OCI-LY1 (cell line): ENCODE measurements around the gene TNFAIP8L2.

Source experiments
- EZH2 ChIP-seq: fragments of 200-600 bp; sonication (generic), shearing (Covaris generic); IDR thresholded peaks from 2 replicates; pipeline ENCODE4 v1.8.0; 2017; ENCODE audit warnings: borderline replicate concordance, mixed run types, mild to moderate bottlenecking, antibody characterized with exemption, low read length, moderate library complexity, mixed read lengths
- TF ChIP-seq, protein P1 (sequence below): fragments of 200-600 bp; sonication (generic), shearing (Covaris generic); IDR thresholded peaks from 2 replicates; pipeline ENCODE4 v1.5.1; 2017; ENCODE audit warnings: mild to moderate bottlenecking, antibody characterized with exemption, low read length, moderate library complexity, mixed read lengths

DNA sequence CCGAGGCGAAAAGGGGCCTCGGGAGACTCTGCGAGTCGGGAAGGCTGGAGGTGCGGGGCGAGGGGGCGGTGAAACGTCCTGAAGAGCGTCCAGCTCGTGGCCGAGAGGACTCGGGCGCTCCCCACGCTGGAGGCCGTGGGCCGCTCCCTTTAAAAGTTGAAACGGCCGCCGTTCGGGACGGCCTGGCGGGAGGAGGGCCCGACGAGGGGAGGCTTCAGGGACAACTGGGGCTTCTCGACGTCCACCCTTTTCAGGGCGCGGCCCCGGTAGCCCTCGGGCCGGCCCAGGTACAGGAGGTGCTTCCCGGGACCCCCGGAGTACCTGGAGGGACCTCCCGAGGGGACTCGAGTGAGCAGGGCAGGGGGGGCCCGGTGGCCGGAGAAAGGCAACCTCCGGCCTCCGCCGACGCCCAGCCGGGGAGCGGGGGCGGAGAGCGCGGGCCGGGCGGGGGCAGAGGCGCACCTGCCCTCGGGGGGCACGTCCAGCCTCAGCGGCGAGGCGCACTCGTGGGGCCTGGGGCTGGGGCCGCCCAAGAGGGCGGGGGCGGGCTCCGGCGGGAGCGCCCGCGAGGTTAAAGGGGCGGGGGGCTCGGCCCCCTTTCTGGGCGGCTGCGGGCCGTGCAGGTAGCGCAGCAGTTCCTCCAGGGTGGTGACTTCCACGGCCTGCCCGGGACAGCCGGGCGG lies 24.0 kb upstream of the TNFAIP8L2 start:
- TF ChIP-seq, protein P1, sequence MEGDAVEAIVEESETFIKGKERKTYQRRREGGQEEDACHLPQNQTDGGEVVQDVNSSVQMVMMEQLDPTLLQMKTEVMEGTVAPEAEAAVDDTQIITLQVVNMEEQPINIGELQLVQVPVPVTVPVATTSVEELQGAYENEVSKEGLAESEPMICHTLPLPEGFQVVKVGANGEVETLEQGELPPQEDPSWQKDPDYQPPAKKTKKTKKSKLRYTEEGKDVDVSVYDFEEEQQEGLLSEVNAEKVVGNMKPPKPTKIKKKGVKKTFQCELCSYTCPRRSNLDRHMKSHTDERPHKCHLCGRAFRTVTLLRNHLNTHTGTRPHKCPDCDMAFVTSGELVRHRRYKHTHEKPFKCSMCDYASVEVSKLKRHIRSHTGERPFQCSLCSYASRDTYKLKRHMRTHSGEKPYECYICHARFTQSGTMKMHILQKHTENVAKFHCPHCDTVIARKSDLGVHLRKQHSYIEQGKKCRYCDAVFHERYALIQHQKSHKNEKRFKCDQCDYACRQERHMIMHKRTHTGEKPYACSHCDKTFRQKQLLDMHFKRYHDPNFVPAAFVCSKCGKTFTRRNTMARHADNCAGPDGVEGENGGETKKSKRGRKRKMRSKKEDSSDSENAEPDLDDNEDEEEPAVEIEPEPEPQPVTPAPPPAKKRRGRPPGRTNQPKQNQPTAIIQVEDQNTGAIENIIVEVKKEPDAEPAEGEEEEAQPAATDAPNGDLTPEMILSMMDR = no peak
- no peak for TF ChIP-seq EZH2
